Natural killer cell (primary cell): ENCODE data around the gene AKNAD1. TPM values are rescaled to one million over a fixed set of nuclear protein-coding genes. Genes with fewer than 3 reads are reported as not detected.

Experiments used
- ATAC-seq, 3 donors: fragments of 150-1000 bp in 2 of 3; fragments of 200-7000 bp in 1 of 3; cut with Tn5 transposase; 1 replicate in 1 of 3; 2 replicates in 2 of 3; pipeline ENCODE4 v1.10.0; 2021; ENCODE audit warnings: mild to moderate bottlenecking in 2 of 3, moderate library complexity in 2 of 3
- DNase-seq, 2 donors: peaks; one replicate each; pipeline versions ENCODE4 v3.0.0 to v3.0.0-alpha.2; 2013 to 2021; ENCODE audit warnings: mixed read lengths in 1 of 2
- H3K27ac ChIP-seq: one replicate; pipeline ENCODE4 v1.5.1; 2013; ENCODE audit warnings: mild to moderate bottlenecking, low read length
- H3K27me3 ChIP-seq: one replicate; pipeline ENCODE4 v1.6.1; 2013; ENCODE audit warnings: low read length; ENCODE audit not compliant: control insufficient read depth, insufficient read depth
- H3K36me3 ChIP-seq: one replicate; pipeline ENCODE4 v1.6.1; 2013; ENCODE audit warnings: low read length; ENCODE audit not compliant: control insufficient read depth, insufficient read depth
- H3K4me1 ChIP-seq: one replicate; pipeline ENCODE4 v1.6.1; 2013; ENCODE audit warnings: low read length; ENCODE audit not compliant: control insufficient read depth, insufficient read depth
- H3K4me3 ChIP-seq: one replicate; pipeline ENCODE4 v1.5.1; 2013; ENCODE audit warnings: low read length
- H3K9me3 ChIP-seq: one replicate; pipeline ENCODE4 v1.6.1; 2013; ENCODE audit warnings: low read length; ENCODE audit not compliant: control insufficient read depth, insufficient read depth
- H3K27ac Mint-ChIP-seq, 2 donors: one replicate each; pipeline ENCODE4 v1.8.0; 2022; ENCODE audit warnings: mild to moderate bottlenecking in 2 of 2, mixed read lengths in 2 of 2, moderate library complexity in 1 of 2
- H3K27me3 Mint-ChIP-seq, 2 donors: one replicate each; pipeline ENCODE4 v1.8.0; 2022; ENCODE audit warnings: low read depth in 2 of 2, mixed read lengths in 2 of 2
- H3K36me3 Mint-ChIP-seq: one replicate; pipeline ENCODE4 v1.8.0; 2022; ENCODE audit warnings: mixed read lengths
- H3K4me1 Mint-ChIP-seq, 2 donors: one replicate each; pipeline ENCODE4 v1.8.0; 2022; ENCODE audit warnings: mixed read lengths in 2 of 2
- H3K4me3 Mint-ChIP-seq: one replicate; pipeline ENCODE4 v1.8.0; 2022; ENCODE audit warnings: mild to moderate bottlenecking, moderate library complexity, mixed read lengths
- H3K9me3 Mint-ChIP-seq, 2 donors: one replicate each; pipeline ENCODE4 v1.8.0; 2022; ENCODE audit warnings: mixed read lengths in 2 of 2
- WGBS: methylation state at CpG from one replicate; pipeline ENCODE4 v1.1.7; 2013; ENCODE audit warnings: missing lambda C conversion rate; ENCODE audit not compliant: insufficient coverage; 5-methylcytosine and 5-hydroxymethylcytosine counted together
- intact Hi-C: fragments of 100-400 bp; cut with micrococcal nuclease; formaldehyde crosslinking; loops from one replicate; pipeline ENCODE4 v1.14.2; 2022
- total RNA-seq, 4 donors: library from RNA; stranded (reverse); fragments of 120-200 nt in 1 of 4; gene quantifications; one replicate each; pipeline versions ENCODE4 v1.2.3 to v1.2.4, GENCODE V29; 2013 to 2022
- TF ChIP-seq, protein P1 (sequence below): fragments of 200-600 bp; IDR thresholded peaks from one replicate; pipeline ENCODE4 v1.8.0; 2022; ENCODE audit warnings: antibody characterized with exemption

The AKNAD1 gene
- total RNA-seq, 3 donors from 2014 or later (not counting 1 experiment from before 2014, with no cell fraction given) = not detected

GRCh38 chr1:108848806-108849205 is 8.1 kb downstream of the AKNAD1 start:
- ATAC-seq (no peak), DNase-seq (no peak)
- Mint-ChIP-seq H3K27me3 (peaks cover 5 to 7% of the 10 kb centered on the region in 2 donors), H3K4me3 (no peak overlapping the region), H3K36me3 (no peaks in the 10 kb centered on the region), H3K9me3 (no peaks in the 10 kb centered on the region), H3K4me1 (peaks cover 8 to 9% of the 10 kb centered on the region in 2 donors), H3K27ac (no peak overlapping the region)
- no peak overlapping the region for H3K27ac ChIP-seq
- no peaks in the 10 kb centered on the region for H3K36me3 ChIP-seq
- intact Hi-C loops = no loop called here
- TF ChIP-seq, protein P1, sequence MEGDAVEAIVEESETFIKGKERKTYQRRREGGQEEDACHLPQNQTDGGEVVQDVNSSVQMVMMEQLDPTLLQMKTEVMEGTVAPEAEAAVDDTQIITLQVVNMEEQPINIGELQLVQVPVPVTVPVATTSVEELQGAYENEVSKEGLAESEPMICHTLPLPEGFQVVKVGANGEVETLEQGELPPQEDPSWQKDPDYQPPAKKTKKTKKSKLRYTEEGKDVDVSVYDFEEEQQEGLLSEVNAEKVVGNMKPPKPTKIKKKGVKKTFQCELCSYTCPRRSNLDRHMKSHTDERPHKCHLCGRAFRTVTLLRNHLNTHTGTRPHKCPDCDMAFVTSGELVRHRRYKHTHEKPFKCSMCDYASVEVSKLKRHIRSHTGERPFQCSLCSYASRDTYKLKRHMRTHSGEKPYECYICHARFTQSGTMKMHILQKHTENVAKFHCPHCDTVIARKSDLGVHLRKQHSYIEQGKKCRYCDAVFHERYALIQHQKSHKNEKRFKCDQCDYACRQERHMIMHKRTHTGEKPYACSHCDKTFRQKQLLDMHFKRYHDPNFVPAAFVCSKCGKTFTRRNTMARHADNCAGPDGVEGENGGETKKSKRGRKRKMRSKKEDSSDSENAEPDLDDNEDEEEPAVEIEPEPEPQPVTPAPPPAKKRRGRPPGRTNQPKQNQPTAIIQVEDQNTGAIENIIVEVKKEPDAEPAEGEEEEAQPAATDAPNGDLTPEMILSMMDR = no peak
- H3K9me3 ChIP-seq = no peaks in the 10 kb centered on the region
- no peak overlapping the region for H3K4me3 ChIP-seq
- H3K4me1 ChIP-seq = peaks cover 3% of the 10 kb centered on the region
- no peaks in the 10 kb centered on the region for H3K27me3 ChIP-seq

DNA sequence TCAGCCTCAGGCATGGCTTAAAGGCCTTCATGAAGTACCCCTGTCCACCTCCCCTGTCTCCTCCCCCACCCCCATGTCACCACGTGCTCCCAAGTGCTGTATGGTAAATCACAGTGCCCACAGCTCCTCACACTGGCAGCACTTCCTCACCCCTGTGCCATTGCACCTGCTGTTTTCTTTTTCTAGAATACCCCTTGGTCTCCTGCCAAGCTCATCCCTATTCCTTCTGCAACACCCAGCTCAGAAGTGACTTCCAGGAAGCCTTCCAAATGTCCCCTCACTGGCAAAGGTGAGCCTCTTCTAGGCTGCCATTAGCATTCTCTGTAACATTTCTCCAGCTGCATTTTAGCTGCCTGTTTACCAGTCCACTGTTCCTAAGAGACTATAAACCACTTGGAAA is 9.4 kb downstream of the AKNAD1 start:
- H3K4me3 ChIP-seq = no peak overlapping the region
- Mint-ChIP-seq H3K9me3 (no peaks in the 10 kb centered on the region), H3K4me3 (no peak overlapping the region), H3K27me3 (peaks cover 5 to 7% of the 10 kb centered on the region in 2 donors), H3K27ac (no peak overlapping the region), H3K4me1 (peaks cover 4 to 5% of the 10 kb centered on the region in 2 donors), H3K36me3 (no peaks in the 10 kb centered on the region)
- no peaks in the 10 kb centered on the region for H3K4me1 ChIP-seq
- H3K36me3 ChIP-seq = no peaks in the 10 kb centered on the region
- no peaks in the 10 kb centered on the region for H3K27me3 ChIP-seq
- ATAC-seq (no peak), DNase-seq (no peak)
- TF ChIP-seq, protein P1 = no peak
- no peak overlapping the region for H3K27ac ChIP-seq
- no peaks in the 10 kb centered on the region for H3K9me3 ChIP-seq
- 56% methylated on average over 1 of the region's 1 CpG for WGBS
- intact Hi-C loops = no loop called here

GRCh38 chr1:108845991-108846390 is 10.9 kb downstream of the AKNAD1 start:
- ATAC-seq (no peak), DNase-seq (no peak)
- Histone ChIP-seq H3K4me3 (no peak overlapping the region), H3K27ac (no peak overlapping the region), H3K27me3 (no peaks in the 10 kb centered on the region), H3K9me3 (no peaks in the 10 kb centered on the region), H3K4me1 (no peaks in the 10 kb centered on the region), H3K36me3 (no peaks in the 10 kb centered on the region)
- H3K4me3 Mint-ChIP-seq = no peak overlapping the region
- no peaks in the 10 kb centered on the region for H3K4me1 Mint-ChIP-seq
- H3K36me3 Mint-ChIP-seq = no peaks in the 10 kb centered on the region
- peaks cover 5 to 7% of the 10 kb centered on the region in 2 donors for H3K27me3 Mint-ChIP-seq
- 90% methylated on average over 6 of the region's 6 CpGs for WGBS
- TF ChIP-seq, protein P1 = no peak
- no peaks in the 10 kb centered on the region for H3K9me3 Mint-ChIP-seq
- intact Hi-C loops = no loop called here
- H3K27ac Mint-ChIP-seq = no peak overlapping the region

- Histone ChIP-seq H3K9me3 (no peaks in the 10 kb centered on the region), H3K4me1 (no peaks in the 10 kb centered on the region), H3K4me3 (no peak overlapping the region), H3K36me3 (no peaks in the 10 kb centered on the region), H3K27me3 (no peaks in the 10 kb centered on the region), H3K27ac (no peak overlapping the region)
- ATAC-seq (no peak), DNase-seq (no peak)
- TF ChIP-seq, protein P1 = no peak
- peaks cover 5 to 9% of the 10 kb centered on the region in 2 donors for H3K27me3 Mint-ChIP-seq
- no peaks in the 10 kb centered on the region for H3K9me3 Mint-ChIP-seq
- WGBS = 92% methylated on average over 4 of the region's 4 CpGs
- intact Hi-C loops = no loop called here
- no peak overlapping the region for H3K27ac Mint-ChIP-seq
- H3K4me1 Mint-ChIP-seq = no peaks in the 10 kb centered on the region
- H3K36me3 Mint-ChIP-seq = no peaks in the 10 kb centered on the region
- H3K4me3 Mint-ChIP-seq = no peak overlapping the region
Measured at GRCh38 chr1:108845446-108845845, 11.4 kb downstream of the AKNAD1 start.
